IMR-90 (cell line): ENCODE results near the gene INPPL1. TPM values are rescaled to one million over a fixed set of nuclear protein-coding genes. Genes with fewer than 3 reads are reported as not detected.

ENCODE experiments used
- ATAC-seq: fragments of 200-7000 bp; cut with Tn5 transposase; 2 replicates; pipeline ENCODE4 v1.9.1; 2020; ENCODE audit warnings: low read depth, mild to moderate bottlenecking, moderate library complexity
- BruUV-seq: library from RNA; stranded (reverse); fragments of 400-500 nt; replicated peaks from 2 replicates; lab custom pipeline; 2021; lab: Mats Ljungman, UMichigan
- CTCF ChIA-PET: fragments of 300-600 bp; formaldehyde crosslinking; extraction: SDS; loops from one replicate; lab custom pipeline; 2021; ENCODE audit warnings: antibody characterized with exemption; lab: Yijun Ruan, JAX
- POLR2A ChIA-PET: fragments of 300-600 bp; sonication (Branson Sonifier 250); formaldehyde crosslinking; loops from one replicate; lab custom pipeline; 2022; ENCODE audit warnings: antibody characterized with exemption; ENCODE audit not compliant: unreplicated experiment; lab: Charles Lee
- DNase-seq: peaks from one replicate; pipeline ENCODE4 v3.0.0; 2013
- H2AFZ ChIP-seq: replicated peaks from 2 replicates; pipeline ENCODE3; 2013; ENCODE audit warnings: low read length, mild to moderate bottlenecking; ENCODE audit not compliant: poor library complexity
- H2AK5ac ChIP-seq: 2 replicates; pipeline ENCODE4 v1.6.1; 2013; ENCODE audit warnings: low read depth, low read length, inconsistent platforms
- H2AK9ac ChIP-seq: replicated peaks from 2 replicates; pipeline ENCODE3; 2013; ENCODE audit warnings: mild to moderate bottlenecking, low read depth, low read length, moderate library complexity; ENCODE audit not compliant: poor library complexity
- H2BK120ac ChIP-seq: 2 replicates; pipeline ENCODE4 v1.6.1; 2013; ENCODE audit warnings: low read depth, low read length, inconsistent platforms
- H2BK15ac ChIP-seq: 3 replicates; pipeline ENCODE4 v1.6.1; 2013; ENCODE audit warnings: low read depth, low read length, inconsistent platforms
- H2BK20ac ChIP-seq: 2 replicates; pipeline ENCODE4 v1.6.1; 2013; ENCODE audit warnings: low read depth, mild to moderate bottlenecking, inconsistent platforms, low read length, moderate library complexity
- H2BK5ac ChIP-seq: 2 replicates; pipeline ENCODE4 v1.6.1; 2013; ENCODE audit warnings: mild to moderate bottlenecking, low read depth, low read length, inconsistent platforms; ENCODE audit not compliant: poor library complexity, severe bottlenecking
- H3K14ac ChIP-seq: replicated peaks from 2 replicates; pipeline ENCODE4 v1.6.1; 2013; ENCODE audit warnings: low read depth, low read length, inconsistent platforms
- H3K18ac ChIP-seq: 2 replicates; pipeline ENCODE4 v1.6.1; 2013; ENCODE audit warnings: low read depth, low read length, control low read depth
- H3K23ac ChIP-seq: 2 replicates; pipeline ENCODE4 v1.6.1; 2013; ENCODE audit warnings: low read depth, low read length, inconsistent platforms
- H3K27ac ChIP-seq: 2 replicates; pipeline ENCODE4 v1.5.1; 2013; ENCODE audit warnings: mild to moderate bottlenecking, control low read depth, low read length; ENCODE audit not compliant: insufficient read depth
- H3K27me3 ChIP-seq: 2 replicates; pipeline ENCODE4 v1.6.1; 2013; ENCODE audit warnings: low read length; ENCODE audit not compliant: control insufficient read depth, insufficient read depth
- H3K36me3 ChIP-seq: 2 replicates; pipeline ENCODE4 v1.6.1; 2013; ENCODE audit warnings: low read length, mixed read lengths; ENCODE audit not compliant: control insufficient read depth, insufficient read depth
- H3K4ac ChIP-seq: 2 replicates; pipeline ENCODE4 v1.6.1; 2013; ENCODE audit warnings: low read depth, low read length, inconsistent platforms
- H3K4me1 ChIP-seq: 2 replicates; pipeline ENCODE4 v1.6.1; 2013; ENCODE audit warnings: low read length, mixed read lengths; ENCODE audit not compliant: control insufficient read depth, insufficient read depth
- H3K4me2 ChIP-seq: 2 replicates; pipeline ENCODE4 v1.6.1; 2013; ENCODE audit warnings: low read depth, mild to moderate bottlenecking, control low read depth, low read length, moderate library complexity
- H3K4me3 ChIP-seq: 2 replicates; pipeline ENCODE4 v1.5.1; 2013; ENCODE audit warnings: low read depth, mild to moderate bottlenecking, control low read depth, low read length, moderate library complexity; ENCODE audit not compliant: insufficient read depth
- H3K56ac ChIP-seq: 2 replicates; pipeline ENCODE4 v1.6.1; 2013; ENCODE audit warnings: low read length, inconsistent platforms; ENCODE audit not compliant: insufficient read depth; ENCODE audit errors: extremely low read depth
- H3K79me1 ChIP-seq, 2 experiments: 2 replicates each; pipeline ENCODE4 v1.6.1; 2013; ENCODE audit warnings: low read length in 2 of 2, inconsistent platforms in 1 of 2, low read depth in 1 of 2
- H3K9ac ChIP-seq: 2 replicates; pipeline ENCODE4 v1.6.1; 2013; ENCODE audit warnings: low read depth, low read length, control low read depth
- H3K9me1 ChIP-seq: 2 replicates; pipeline ENCODE4 v1.6.1; 2013; ENCODE audit warnings: low read length, inconsistent platforms; ENCODE audit not compliant: insufficient read depth
- H3K9me3 ChIP-seq: 2 replicates; pipeline ENCODE4 v1.6.1; 2013; ENCODE audit warnings: low read length; ENCODE audit not compliant: control insufficient read depth, insufficient read depth
- H4K20me1 ChIP-seq: 2 replicates; pipeline ENCODE4 v1.6.1; 2013; ENCODE audit warnings: low read length, inconsistent platforms; ENCODE audit not compliant: insufficient read depth
- H4K5ac ChIP-seq: 2 replicates; pipeline ENCODE4 v1.6.1; 2013; ENCODE audit warnings: mild to moderate bottlenecking, low read depth, low read length, control low read depth
- H4K8ac ChIP-seq, 2 experiments: 2 replicates each; pipeline ENCODE4 v1.6.1; 2013; ENCODE audit warnings: low read depth in 2 of 2, low read length in 2 of 2, control low read depth in 1 of 2, inconsistent platforms in 1 of 2
- H4K91ac ChIP-seq: 2 replicates; pipeline ENCODE4 v1.6.1; 2013; ENCODE audit warnings: low read depth, low read length, inconsistent platforms; ENCODE audit not compliant: insufficient read depth
- BHLHE40 ChIP-seq: fragments of 150-350 bp; IDR thresholded peaks from 2 replicates; pipeline ENCODE4 v1.6.1; 2016; ENCODE audit warnings: mild to moderate bottlenecking, low read depth, low read length
- CEBPB ChIP-seq: IDR thresholded peaks from 2 replicates; pipeline ENCODE4 v1.6.1; 2012; ENCODE audit warnings: low read depth, low read length, improper control_type of control experiment
- CHD1 ChIP-seq: IDR thresholded peaks from 2 replicates; pipeline ENCODE4 v1.6.1; 2012; ENCODE audit warnings: low read depth, low read length, improper control_type of control experiment
- CTCF ChIP-seq: conservative IDR thresholded peaks from 2 replicates; pipeline ENCODE4 v1.5.1; 2012; ENCODE audit warnings: mild to moderate bottlenecking, low read depth, low read length, improper control_type of control experiment
- ELK1 ChIP-seq: fragments of 150-350 bp; IDR thresholded peaks from 2 replicates; pipeline ENCODE4 v1.6.1; 2016; ENCODE audit warnings: low read depth, mild to moderate bottlenecking, low read length, moderate library complexity, borderline replicate concordance
- FOS ChIP-seq: fragments of 150-350 bp; IDR thresholded peaks from 2 replicates; pipeline ENCODE4 v1.6.1; 2016; ENCODE audit warnings: low read depth, low read length
- MAZ ChIP-seq: IDR thresholded peaks from 2 replicates; pipeline ENCODE4 v1.6.1; 2012; ENCODE audit warnings: low read depth, mild to moderate bottlenecking, low read length, improper control_type of control experiment, moderate library complexity, borderline replicate concordance
- MXI1 ChIP-seq: IDR thresholded peaks from 2 replicates; pipeline ENCODE4 v1.6.1; 2012; ENCODE audit warnings: low read depth, mild to moderate bottlenecking, low read length, moderate library complexity, borderline replicate concordance
- NFE2L2 ChIP-seq: fragments of 150-350 bp; IDR thresholded peaks from 2 replicates; pipeline ENCODE4 v1.6.1; 2016; ENCODE audit warnings: low read depth, mild to moderate bottlenecking, low read length
- RAD21 ChIP-seq: IDR thresholded peaks from 2 replicates; pipeline ENCODE4 v1.6.1; 2012; ENCODE audit warnings: low read length, improper control_type of control experiment
- RCOR1 ChIP-seq: IDR thresholded peaks from 2 replicates; pipeline ENCODE4 v1.6.1; 2012; ENCODE audit warnings: mild to moderate bottlenecking, low read length, improper control_type of control experiment; ENCODE audit not compliant: insufficient replicate concordance
- RFX5 ChIP-seq: IDR thresholded peaks from 2 replicates; pipeline ENCODE4 v1.8.0; 2012; ENCODE audit warnings: low read depth, mild to moderate bottlenecking, low read length, moderate library complexity
- SMC3 ChIP-seq: fragments of 150-350 bp; IDR thresholded peaks from 2 replicates; pipeline ENCODE4 v1.6.1; 2016; ENCODE audit warnings: low read depth, mild to moderate bottlenecking, antibody characterized with exemption, low read length, moderate library complexity
- USF2 ChIP-seq: fragments of 150-350 bp; IDR thresholded peaks from 2 replicates; pipeline ENCODE4 v1.6.1; 2017; ENCODE audit warnings: mild to moderate bottlenecking, antibody characterized with exemption, low read length, low read depth
- dilution Hi-C: fragments of 300-500 bp; cut with HindIII; formaldehyde crosslinking; loops from one replicate; pipeline ENCODE4 v1.14.3; 2018; ENCODE audit warnings: low sequenced_read_pairs; ENCODE audit not compliant: unreplicated experiment
- in situ Hi-C: fragments of 300-500 bp; cut with MboI; formaldehyde crosslinking; loops from 3 replicates; pipeline ENCODE4 v1.14.3; 2019; ENCODE audit warnings: low sequenced_read_pairs, inconsistent platforms, mixed read lengths
- intact Hi-C: fragments of 100-400 bp; cut with micrococcal nuclease; formaldehyde crosslinking; loops from 2 replicates; pipeline ENCODE4 v1.10.0; 2022
- polyA plus RNA-seq, 3 experiments: library from polyadenylated mRNA; depleted of rRNA; stranded (reverse); fragments of >200 nt; gene quantifications; 2 replicates each; pipeline ENCODE4 v1.2.3, GENCODE V29; 2012; ENCODE audit warnings: low replicate concordance in 1 of 3
- total RNA-seq: library from RNA; depleted of rRNA; stranded (reverse); fragments of >200 nt; gene quantifications from 2 replicates; pipeline ENCODE4 v1.2.3, GENCODE V29; 2012

Gene INPPL1
- total and polyA plus RNA-seq, 2 of the 4 experiments (the other 2 are of a cell fraction), result 27.4 to 105 TPM

GRCh38 chr11:72265951-72266350 lies 41.4 kb downstream of the INPPL1 start:
- Histone ChIP-seq H3K23ac (no peak overlapping the region), H2BK120ac (no peak overlapping the region), H3K4me2 (no peak overlapping the region), H2AFZ (no peak overlapping the region), H2BK5ac (no peak overlapping the region), H3K79me1 (no peaks in the 10 kb centered on the region), H3K4ac (no peak overlapping the region), H2BK20ac (no peak overlapping the region), H3K56ac (no peak overlapping the region), H3K4me3 (no peak overlapping the region), H2AK5ac (no peak overlapping the region), H3K36me3 (no peaks in the 10 kb centered on the region), H4K8ac (no peak overlapping the region), H4K20me1 (no peaks in the 10 kb centered on the region), H3K27ac (no peak overlapping the region), H3K14ac (no peak overlapping the region), H3K9me3 (no peaks in the 10 kb centered on the region), H4K5ac (no peak overlapping the region), H2BK15ac (no peak overlapping the region), H3K27me3 (peaks cover 12% of the 10 kb centered on the region), H3K4me1 (no peaks in the 10 kb centered on the region; the same call in 1 of the 2 replicates), H4K91ac (no peak overlapping the region), H3K9me1 (0 out of 2 replicates have a peak, but pooled peaks cover 3% of the 10 kb centered on the region), H3K9ac (no peak overlapping the region), H2AK9ac (no peak overlapping the region), H3K18ac (no peak overlapping the region)
- dilution Hi-C loops (no loop called here), in situ Hi-C loops (no loop called here), intact Hi-C loops (no loop called here)
- ChIA-PET CTCF (no interaction called here), POLR2A (interaction anchor here (0.6 kb wide), 1 partner anchor 21 kb away, joined by 3 read pairs; no protein-coding TSS in a partner anchor)
- DNase-seq (no peak), ATAC-seq (no peak)
- TF ChIP-seq MXI1, result no peak
- no peak for TF ChIP-seq FOS
- no peak for TF ChIP-seq CTCF
- no peak for TF ChIP-seq RFX5
- no peak for TF ChIP-seq NFE2L2
- no peak for TF ChIP-seq BHLHE40
- no peak for TF ChIP-seq ELK1
- TF ChIP-seq MAZ, result no peak
- no peak for TF ChIP-seq SMC3
- TF ChIP-seq USF2, result no peak
- TF ChIP-seq RCOR1, result no peak
- no peak for TF ChIP-seq CEBPB
- no peak for TF ChIP-seq CHD1
- TF ChIP-seq RAD21, result no peak
- no TSS peak for BruUV-seq
